KOPT-K1 (cell line): Measurements from ENCODE around the gene KAT8.
"Not testable (repeated sequence)": the region's sequence is repeated elsewhere in the genome, so short reads cannot be mapped to it uniquely, and the experiment has no call there.

Experiments used
- H3K27ac ChIP-seq: fragments of 200-600 bp; sonication (generic); 2 replicates; pipeline ENCODE4 v1.5.1; 2016; ENCODE audit warnings: antibody characterized with exemption, mild to moderate bottlenecking, low read depth, low read length; ENCODE audit not compliant: poor library complexity, severe bottlenecking
- H3K36me3 ChIP-seq: fragments of 200-600 bp; sonication (generic); 2 replicates; pipeline ENCODE4 v1.5.1; 2017; ENCODE audit warnings: antibody characterized with exemption, mild to moderate bottlenecking, low read length, moderate library complexity; ENCODE audit not compliant: insufficient read depth
- H3K9me3 ChIP-seq: fragments of 200-600 bp; sonication (generic); 2 replicates; pipeline ENCODE4 v1.5.1; 2017; ENCODE audit warnings: antibody characterized with exemption, low read length, mild to moderate bottlenecking; ENCODE audit not compliant: insufficient read depth, poor library complexity, severe bottlenecking

Gene KAT8

DNA sequence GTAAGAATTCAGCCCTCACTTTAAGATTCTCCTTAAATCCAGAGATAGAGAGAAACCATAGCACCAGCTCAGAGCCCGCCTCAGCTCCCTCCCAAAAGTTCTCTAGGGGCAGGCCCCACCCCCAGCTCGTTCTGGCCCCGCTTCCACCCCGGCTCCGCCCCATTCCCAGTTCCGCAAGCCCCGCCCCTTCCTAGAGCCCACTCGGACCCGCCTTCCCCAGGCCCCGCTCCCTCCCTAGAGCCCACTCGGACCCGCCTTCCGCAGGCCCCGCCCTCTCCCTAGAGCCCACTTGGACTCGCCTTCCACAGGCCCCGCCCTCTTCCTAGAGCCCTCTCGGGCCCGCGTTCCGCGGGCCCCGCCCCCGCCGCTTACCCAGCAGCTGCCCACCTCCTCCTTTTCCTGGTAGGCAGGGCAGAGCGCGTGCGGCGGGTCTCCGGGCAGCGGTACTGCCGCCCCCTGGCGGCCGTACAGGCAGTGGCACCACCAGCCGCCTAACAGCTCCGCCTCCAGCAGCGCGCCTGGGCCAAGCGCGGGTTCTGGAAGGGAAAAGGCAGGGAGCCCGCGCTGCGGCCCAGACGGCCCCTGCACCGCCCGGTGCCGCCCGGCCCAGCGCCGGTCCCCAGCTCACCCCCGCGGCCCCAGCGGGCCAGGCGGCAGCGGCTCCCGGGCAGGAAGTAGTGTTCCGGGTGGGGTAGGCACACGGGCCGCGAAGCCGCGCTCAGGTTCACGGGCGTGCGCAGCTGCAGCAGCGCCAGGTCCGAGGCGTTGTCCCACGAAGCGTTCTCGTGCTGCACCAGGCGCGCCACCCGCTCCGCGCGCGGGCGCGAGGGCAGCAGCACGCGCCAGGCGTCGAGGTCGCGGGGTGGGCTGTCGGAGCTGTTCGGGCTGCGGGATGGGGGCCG is 24.9 kb downstream of the KAT8 start:
- Histone ChIP-seq H3K36me3 (no peaks in the 10 kb centered on the region), H3K9me3 (no peaks in the 10 kb centered on the region), H3K27ac (peak overlapping the region; percentile 66)

DNA sequence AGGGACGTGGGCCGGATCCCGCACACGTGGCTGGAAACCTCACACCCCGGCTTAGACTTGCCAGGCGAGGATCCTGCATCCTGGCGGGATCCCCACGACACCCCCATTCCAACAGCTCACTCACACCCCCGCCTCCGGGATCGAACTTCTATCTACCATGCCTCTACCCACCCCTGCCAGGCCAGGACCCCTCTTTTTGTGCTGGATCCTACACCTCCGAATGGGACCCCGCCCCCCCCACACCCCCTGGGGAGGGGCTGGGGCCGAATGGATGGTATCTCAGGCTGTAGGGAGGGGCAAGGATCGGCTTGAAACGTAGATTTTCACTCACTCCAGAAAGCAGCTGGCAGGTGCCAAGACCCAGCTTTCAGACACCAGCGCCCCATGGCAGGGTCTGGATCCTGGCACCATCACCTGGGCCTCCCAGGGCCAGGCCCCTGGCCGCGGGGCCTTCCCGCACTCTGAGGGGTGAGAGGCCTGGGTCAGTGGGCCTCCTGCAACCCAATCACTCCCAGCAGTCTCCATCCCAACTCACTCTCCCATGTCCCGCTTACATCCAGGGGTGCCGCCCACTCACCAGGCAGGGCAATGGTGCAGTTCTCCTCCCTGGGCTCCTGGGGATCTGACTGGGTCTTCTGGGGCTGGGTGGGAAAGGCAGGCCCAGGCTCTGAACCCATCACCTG is 25.7 kb downstream of the KAT8 start:
- Histone ChIP-seq H3K27ac (peak overlapping the region; percentile 66), H3K36me3 (no peaks in the 10 kb centered on the region), H3K9me3 (no peaks in the 10 kb centered on the region)

DNA sequence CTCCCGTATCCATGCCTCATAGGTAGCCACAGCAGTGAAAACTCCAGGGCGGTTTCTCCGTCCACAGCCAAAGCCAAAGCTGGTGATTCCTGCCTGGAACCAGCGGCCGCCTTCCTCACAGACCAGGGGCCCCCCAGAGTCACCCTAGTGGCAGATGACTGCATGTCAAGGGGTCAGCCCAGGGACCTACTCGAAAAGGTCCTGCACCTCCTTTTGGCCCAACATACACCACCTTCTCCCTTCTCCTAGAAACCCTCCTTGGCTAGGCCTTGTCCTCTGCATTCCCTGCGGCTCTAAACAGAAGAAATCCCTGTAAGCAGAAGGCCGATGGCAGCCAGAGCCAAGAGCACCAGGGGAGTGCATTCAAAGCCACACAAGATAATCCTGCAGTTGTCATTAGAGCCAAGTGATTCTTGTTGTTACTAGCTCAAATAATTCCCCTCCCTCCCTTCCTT is 26.3 kb downstream of the KAT8 start:
- Histone ChIP-seq H3K27ac (no peak overlapping the region), H3K36me3 (no peaks in the 10 kb centered on the region), H3K9me3 (no peaks in the 10 kb centered on the region)

DNA sequence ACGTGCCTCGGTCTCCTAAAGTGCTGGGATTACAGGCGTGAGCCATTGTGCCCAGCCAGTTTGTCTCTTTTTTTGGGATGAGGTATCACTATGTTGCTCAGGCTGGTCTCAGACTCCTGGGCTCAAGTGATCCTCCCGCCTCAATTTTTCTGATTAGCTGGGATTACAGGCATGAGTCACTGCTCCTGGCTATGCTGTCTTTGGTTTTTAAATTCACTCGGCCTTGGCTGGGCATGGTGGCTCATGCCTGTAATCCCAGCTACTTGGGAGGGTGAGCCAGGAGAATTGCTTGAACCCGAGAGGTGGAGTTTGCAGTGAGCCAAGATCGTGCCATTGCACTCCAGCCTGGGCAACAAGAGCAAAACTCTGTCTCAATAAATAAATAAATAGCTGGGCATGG is 27.0 kb downstream of the KAT8 start:
- H3K36me3 ChIP-seq, H3K9me3 ChIP-seq, H3K27ac ChIP-seq: not testable (repeated sequence)

DNA sequence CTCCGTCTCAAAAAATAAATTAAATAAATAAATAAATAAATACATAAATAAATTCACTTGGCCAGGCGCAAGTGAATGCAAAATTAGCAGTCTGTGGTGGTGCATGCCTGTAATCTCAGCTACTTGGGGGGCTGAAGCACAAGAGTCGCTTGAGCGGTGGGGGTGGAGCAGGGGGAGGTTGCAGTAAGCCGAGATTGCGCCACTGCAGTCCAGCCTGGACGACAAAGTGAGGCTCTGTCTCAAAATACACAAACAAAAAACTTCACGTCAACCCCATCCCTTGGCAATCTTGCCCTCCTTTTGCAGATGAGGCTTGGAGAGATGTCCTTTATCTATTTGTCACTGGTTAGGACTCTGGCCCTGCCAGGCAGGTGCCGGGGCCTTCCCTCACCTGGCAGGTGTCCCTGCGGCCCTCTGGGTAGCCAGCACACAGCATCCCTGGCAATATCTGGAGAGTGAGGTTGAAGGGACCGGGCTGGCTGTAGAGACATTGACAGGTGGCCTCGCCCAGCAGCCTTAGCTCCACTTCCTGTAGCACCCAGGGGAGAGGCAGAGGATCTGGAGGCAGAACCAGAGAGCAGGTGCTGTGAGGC is 28.0 kb downstream of the KAT8 start:
- no peaks in the 10 kb centered on the region for H3K36me3 ChIP-seq
- no peaks in the 10 kb centered on the region for H3K9me3 ChIP-seq
- H3K27ac ChIP-seq: no peak overlapping the region

DNA sequence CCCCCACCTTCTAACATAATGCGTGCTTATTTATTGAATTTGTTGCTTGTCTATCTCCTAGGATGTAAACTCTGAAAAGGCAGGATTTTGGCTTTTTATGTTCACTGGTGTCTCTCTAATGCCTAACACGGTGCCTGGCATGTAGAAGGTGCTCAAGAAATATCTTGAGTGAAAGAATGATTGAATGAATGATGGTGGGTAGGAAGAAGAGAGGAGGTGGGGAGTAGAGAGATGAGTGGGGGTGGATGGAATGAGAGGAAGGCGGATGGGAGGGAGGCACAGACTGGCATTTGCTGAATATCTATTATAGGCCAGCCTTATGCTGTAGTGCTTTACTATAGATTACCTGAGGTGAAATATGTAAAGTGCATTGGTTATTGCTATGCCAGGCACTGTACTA is 30.1 kb downstream of the KAT8 start:
- Histone ChIP-seq H3K36me3 (no peaks in the 10 kb centered on the region), H3K9me3 (no peaks in the 10 kb centered on the region), H3K27ac (no peak overlapping the region)

DNA sequence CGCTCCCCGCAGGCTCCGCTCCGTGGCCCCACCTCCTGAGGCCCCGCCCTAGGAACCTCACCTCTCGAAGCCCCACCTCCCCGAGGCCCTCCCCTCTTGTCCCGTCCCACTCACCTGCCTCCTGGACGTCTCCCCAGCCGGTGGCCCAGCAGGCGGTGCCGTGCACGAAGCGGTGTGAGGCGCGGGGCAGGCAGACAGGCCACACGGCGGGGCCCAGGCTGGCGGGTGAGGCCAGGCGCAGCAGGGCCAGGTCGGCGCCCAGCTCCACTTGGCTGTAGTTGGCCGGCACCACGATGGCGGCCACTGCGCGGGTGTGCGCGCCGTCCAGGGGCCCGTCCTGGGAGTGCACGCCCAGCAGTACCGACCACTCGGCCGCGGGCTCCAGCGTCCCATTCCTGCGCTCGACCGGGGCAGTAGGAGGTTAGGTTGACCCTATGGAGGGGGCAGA is 30.8 kb downstream of the KAT8 start:
- H3K27ac ChIP-seq: no peak overlapping the region
- no peaks in the 10 kb centered on the region for H3K36me3 ChIP-seq
- no peaks in the 10 kb centered on the region for H3K9me3 ChIP-seq

DNA sequence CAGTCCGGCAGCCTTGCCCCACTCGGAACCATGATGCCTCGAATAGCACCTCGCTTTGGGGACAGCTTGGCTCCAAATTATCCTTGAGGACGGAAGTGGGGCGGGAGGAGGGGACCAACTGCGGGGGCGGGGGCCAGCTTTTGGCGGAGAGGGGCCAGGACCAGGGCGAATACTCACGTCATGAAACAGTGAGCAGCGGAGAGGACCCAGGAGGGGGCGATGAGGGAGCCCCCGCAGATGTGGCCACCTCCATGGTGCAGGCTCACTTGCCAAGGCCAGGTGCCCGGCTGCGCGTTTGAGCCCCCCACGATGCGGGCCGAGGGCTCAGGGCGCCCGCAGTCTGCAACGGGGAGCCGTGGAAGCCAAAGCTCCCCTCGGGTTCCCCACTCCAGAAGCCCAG is 31.4 kb downstream of the KAT8 start:
- no peaks in the 10 kb centered on the region for H3K36me3 ChIP-seq
- H3K9me3 ChIP-seq: no peaks in the 10 kb centered on the region
- H3K27ac ChIP-seq: no peak overlapping the region

DNA sequence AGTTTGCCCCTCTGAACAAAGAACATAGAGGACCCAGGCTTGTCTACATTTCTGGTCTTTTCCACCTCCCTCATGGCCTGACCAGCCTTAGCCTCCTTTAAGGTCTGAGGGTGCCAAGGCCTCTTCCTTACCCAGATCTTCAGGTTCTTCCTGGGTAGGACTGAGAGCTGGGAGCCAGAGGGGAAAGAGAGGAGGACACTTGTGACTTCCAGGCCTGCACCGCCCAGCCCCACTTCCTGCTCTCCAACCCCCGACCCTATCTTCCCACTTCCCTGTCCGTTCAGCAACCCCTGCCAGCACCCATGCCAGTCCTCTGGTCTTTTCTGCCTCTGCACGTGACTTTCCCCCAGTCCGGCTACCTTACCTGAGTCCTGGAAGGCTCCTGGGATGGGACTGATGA is 31.9 kb downstream of the KAT8 start:
- Histone ChIP-seq H3K9me3 (no peaks in the 10 kb centered on the region), H3K36me3 (no peaks in the 10 kb centered on the region), H3K27ac (no peak overlapping the region)

DNA sequence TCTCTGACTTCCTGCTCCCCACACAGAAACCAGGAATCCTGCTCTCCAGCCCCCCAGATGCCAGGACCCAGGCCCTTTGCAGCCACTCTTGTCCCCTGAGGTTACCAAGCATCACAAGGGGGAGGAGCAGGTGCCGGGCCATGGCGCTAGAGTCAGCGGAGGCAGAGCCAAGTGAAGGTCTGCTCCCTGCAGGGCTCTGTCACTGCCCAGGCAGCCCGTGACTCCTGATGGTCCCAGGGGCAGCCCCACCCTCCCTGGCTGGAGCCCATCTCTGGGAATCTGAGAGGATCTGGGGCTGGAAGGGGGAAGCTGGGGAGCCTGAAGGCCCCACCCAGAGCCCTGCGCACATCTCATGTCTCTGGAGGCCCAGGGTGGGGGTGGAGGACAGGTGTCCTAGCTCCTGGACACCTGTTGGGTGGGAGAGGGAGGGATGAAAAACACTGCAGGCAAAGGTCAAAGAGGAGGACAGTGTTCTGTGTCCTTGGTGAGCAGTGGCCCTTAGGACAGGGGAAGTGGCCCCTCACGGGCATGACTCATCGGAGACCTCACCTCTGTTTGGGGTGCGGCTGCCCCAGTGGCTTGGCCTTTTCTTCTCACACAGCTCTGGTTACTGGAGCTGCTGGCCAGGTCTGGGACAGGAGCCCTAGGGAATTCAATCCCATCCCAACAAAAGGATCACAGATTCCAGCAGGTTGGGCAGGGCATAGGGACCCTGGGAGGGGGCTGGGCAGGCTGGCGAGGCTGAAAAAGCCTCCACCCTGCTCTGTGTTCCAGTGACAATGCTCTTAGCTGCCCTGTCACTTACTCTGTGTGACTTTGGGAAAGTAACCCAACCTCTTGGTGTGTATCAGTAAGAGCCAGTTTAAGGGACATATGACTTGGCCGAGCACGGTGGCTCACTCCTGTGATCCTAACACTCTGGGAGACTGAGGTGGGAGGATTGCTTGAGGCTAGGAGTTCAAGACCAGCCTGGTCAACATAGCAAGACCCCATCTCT is 32.7 kb downstream of the KAT8 start, which contains the start of gene PRSS36:
Gene PRSS36 (minus strand): TSS at position 173 of the 997 bp plus-strand sequence. CDS start 31 bp downstream, at position 142.
- Histone ChIP-seq H3K36me3 (no peaks in the 10 kb centered on the region), H3K27ac (no peak within 1 kb of the TSS), H3K9me3 (no peaks in the 10 kb centered on the region)

DNA sequence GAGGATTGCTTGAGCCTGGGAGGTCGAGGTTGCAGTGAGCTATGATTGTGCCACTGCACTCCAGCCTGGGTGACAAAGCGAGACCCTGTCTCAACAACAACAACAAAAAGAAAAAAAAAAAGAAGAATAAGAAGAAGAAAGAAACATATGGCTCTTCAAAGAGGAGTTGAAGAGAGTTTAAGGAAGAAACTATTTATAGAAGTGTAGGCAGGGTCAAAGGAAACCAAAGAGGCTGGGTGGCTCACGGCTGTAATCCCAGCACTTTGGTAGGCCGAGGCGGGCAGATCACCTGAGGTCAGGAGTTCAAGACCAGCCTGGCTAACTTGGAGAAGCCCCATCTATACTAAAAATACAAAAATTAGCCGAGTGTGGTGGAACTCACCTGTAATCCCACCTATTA is 33.5 kb downstream of the KAT8 start:
- H3K36me3 ChIP-seq, H3K27ac ChIP-seq, H3K9me3 ChIP-seq: not testable (repeated sequence)

DNA sequence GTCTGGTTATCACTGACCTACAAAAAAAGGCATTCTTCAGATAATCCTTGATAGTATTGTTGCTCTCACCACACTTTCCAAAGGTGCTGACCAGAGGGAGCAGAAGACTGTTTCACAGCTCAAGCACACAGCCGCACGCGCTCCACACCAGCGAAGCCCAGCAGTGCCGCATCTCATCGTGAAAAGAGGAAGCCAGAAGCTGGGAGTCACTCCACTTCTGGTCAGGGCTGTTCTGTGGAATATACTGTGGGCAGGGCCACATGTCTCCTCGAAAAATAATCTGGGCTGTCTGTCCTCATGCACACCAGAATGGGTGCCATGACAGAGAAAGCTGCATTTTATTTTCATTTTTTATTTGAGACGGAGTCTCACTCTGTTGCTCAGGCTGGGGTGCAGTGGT is 39.7 kb downstream of the KAT8 start:
- no peaks in the 10 kb centered on the region for H3K9me3 ChIP-seq
- H3K36me3 ChIP-seq: no peaks in the 10 kb centered on the region
- no peak overlapping the region for H3K27ac ChIP-seq

DNA sequence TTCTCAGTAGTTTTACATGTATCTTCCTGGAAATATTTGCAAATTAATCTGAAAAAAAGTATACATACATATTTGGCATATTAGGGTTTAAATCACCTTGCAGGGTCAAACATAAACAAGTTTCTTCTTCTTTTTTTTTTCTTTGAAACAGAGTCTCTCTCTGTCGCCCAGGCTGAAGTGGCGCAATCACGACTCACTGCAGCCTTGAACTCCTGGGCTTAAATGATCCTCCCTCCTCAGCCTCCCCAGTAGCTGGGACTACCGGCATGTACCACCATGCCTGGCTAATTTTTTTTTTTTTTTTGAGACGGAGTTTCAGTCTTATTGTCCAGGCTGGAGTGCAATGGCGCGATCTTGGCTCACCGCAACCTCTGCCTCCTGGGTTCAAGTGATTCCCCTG is 49.9 kb downstream of the KAT8 start:
- no peaks in the 10 kb centered on the region for H3K9me3 ChIP-seq
- no peaks in the 10 kb centered on the region for H3K36me3 ChIP-seq
- no peak overlapping the region for H3K27ac ChIP-seq

DNA sequence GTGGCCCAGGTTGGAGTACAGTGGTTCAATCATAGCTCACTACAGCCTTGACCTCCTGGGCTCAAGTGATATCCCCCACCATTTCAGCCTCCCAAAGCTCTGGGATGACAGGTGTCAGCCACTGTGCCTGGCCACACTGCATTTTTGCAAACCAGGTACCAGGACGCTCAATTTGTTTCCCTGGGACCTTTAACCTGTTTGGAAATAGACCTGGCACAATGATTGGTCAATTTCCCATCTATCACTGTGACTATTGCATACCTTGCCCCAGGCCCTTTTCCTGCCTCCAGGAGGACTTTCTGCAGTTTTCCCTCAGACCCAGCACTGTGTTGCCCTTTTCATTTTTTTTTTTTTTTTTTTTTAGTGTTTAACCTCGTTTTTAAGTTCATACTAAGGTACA is 51.4 kb downstream of the KAT8 start:
- no peak overlapping the region for H3K27ac ChIP-seq
- H3K9me3 ChIP-seq: no peaks in the 10 kb centered on the region
- no peaks in the 10 kb centered on the region for H3K36me3 ChIP-seq
